ENCODE measurements around the gene PTPRC.

- TF ChIP-seq CTCF (conservative IDR thresholded peaks at IDR 0.05) (no peak), ZFX (IDR thresholded peaks at IDR 0.05) (no peak)
Observed at GRCh38 chr1:198679535-198680173, 40.8 kb downstream of the PTPRC start.
